ENCODE results near the gene FOXN3.
"Not testable (repeated sequence)": the region's sequence is repeated elsewhere in the genome, so short reads cannot be mapped to it uniquely, and the experiment has no call there.

FOXN3 gene

DNA sequence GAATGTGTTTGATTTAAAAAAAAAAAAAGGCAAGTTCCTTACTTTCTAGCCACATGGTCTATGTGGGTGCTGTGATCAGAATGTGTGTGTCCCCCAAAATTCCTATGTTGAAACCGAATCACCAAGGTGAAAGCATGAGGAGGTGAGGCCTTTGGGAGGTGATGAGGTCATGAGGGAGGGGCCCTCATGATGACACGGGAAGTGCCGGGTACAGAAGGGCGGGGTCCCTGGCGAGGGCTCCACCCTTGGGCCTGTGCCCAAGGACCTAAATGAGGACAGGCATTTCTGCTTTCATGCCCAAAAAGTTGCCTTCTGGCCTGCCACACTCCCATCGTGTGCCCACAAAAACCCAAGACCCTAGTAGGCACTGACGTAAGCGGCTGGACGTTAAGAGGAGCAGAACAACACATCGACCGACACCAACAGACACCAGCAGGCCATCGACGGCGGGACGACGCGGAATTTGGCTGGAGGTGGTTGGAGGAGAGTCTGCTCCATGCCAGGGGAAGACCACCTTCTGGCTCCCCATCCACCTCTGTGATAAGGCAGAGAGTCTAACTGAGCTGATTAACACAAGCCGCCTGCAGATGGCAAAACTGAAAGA is 211.8 kb downstream of the FOXN3 start:
- DNase-seq (ENCODE audit: low read depth in 1 of 2, low spot score in 1 of 2) = no peak

DNA sequence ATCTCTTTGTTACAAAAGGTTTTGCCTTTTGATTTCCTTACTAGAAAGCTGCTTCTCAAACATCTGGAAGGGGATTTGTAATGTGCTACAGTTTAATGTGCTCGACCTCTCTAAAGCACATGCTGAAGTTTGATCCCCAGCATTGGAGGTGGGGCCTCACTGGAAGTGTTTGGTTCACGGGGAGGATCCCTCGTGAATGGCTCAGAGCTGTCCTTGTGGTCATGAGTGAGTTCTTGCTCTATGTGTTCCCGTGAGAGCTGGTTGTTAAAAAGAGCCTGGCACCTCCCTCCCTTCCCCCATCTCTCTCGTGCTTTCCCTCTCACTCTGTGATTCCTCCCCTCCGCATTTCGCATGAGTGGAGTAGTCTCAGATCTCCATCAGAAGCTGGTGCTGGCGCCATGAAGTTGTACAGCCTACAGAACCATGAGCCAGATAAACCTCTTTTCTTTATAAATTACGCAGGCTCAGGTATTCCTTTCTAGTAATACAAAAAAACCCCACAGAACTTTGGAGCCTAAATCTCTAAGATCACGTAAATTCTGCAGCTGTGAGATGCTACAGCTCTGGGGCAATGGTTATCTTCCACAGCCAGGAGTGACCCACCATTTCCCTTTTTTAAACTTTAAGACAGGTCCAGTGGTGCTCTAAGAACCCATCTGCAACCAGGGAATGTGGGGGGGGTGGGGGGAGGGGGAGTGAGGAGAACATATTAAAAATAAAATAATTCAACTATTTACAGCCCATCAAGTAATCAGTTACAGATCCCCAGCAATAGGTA is 214.4 kb downstream of the FOXN3 start:
- no peak for DNase-seq (ENCODE audit: low read depth in 1 of 2, low spot score in 1 of 2)

DNA sequence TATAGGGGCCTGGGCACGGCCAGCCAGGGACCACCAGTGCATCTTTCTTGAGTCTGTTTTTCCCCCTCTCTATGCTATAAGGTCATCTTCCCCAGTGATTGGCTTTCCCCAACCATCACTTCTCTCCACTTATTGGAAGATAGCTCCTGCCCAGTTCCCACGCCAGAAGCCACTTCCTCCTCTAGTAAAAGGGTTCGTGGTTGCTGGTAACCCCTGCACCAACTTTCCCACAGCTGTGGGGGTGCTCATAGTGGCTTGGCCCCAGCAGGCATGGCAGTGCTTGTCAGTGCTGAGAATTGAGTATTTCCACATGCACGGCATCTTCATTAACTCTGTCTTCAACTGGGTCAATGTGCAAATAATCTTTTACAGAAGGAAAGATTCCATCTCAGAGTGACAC is 215.4 kb downstream of the FOXN3 start:
- no peak for DNase-seq (ENCODE audit: low read depth in 1 of 2, low spot score in 1 of 2)

DNA sequence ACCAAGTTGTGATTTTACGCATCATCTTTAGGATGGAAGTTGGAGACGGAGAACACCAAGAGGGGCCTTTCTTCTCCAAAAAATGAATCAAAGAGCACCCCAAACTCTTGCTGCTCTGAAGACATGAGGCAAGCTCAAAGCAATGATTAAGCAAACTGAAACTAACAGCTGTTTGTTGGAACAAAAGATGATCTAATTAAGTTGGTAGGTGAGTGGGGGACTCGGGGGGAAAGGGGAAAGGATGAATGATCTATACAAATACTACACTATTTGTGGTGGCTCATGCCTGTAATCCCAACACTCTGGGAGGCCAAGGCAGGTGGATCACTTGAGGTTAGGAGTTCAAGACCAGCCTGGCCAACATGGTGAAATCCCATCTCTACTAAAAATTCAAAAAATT is 217.7 kb downstream of the FOXN3 start:
- not testable (repeated sequence) for DNase-seq (ENCODE audit: low read depth in 1 of 2, low spot score in 1 of 2)

GRCh38 chr14:89198544-89199329 is 218.3 kb downstream of the FOXN3 start:
- DNase-seq (ENCODE audit: low read depth in 1 of 2, low spot score in 1 of 2) = no peak

- DNase-seq (ENCODE audit: low read depth in 1 of 2, low spot score in 1 of 2) = no peak
Measured at GRCh38 chr14:89197623-89198022, 219.4 kb downstream of the FOXN3 start.

DNA sequence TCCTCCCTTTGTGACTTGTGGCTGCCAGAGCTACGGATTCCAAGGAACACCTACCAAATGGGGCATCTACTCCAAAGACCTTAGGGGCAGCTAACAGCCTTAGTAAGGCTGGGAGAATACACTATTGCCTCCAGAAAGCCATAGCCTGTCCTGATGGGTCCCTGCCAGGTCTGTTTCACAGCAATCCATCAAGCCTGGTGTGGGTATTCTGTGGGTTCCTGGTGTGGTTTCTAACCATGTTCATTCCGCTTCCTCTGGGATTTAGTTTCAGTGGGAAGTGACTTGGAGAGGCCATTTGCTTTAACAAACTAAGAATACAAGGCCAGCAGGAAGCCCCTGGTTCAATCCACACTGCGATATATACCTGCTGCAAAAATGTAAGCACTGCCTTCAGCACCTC is 220.5 kb downstream of the FOXN3 start:
- DNase-seq (ENCODE audit: low read depth in 1 of 2, low spot score in 1 of 2) = no peak

DNA sequence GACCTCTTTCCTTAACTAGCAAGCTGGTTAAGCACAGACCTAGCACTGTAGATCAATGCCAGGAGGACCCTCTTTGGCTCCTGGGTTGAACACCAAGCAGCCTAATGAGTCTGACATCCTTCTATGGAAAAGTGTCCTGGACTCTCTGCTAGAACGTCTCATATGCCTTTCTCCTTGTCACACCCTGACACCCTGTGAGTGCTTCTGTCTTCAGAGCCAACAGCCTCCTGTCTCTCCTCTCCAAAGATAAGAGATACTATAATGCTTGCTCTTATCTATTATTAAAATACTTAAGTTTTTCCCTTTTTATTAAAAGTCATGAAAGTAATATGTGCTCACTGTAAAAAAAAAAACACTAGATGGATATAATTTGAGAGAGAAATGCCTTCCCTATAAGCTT is 222.7 kb downstream of the FOXN3 start:
- no peak for DNase-seq (ENCODE audit: low read depth in 1 of 2, low spot score in 1 of 2)

DNA sequence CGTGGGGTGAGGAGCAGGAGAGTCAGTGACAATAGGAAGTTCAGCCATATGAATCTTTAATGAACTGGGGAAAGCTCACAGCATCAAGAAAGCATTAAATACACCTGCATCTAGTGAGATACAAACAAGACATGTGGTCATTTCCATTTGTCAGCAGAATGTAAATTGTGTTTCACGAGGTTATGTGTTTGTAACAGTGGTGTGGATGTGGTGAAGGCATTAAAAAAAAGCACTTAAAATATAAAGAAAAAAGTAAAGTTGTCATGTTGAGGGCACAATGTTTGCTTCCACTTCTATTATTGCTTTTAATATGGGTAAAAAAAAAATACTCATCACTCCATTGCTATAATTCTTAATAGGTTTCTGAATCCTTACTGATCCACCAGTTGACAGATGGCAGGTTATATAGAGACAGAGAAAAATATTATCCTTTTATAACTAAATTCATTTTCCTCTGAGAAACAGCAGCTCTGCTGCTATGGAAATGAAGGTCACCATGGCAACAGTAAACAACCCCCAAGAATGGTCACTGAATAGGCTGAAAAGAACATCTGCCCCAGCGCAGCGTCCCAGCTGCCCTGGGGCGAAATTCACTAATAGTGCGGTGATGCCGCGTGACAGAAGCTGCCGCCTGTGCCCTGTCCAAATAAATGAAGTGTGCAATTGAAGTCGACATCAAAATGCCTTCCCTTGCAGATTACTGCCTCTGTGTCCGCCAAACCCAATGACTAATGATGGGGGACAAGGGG is 226.1 kb downstream of the FOXN3 start:
- no peak for DNase-seq (ENCODE audit: low read depth in 1 of 2, low spot score in 1 of 2)

- DNase-seq (ENCODE audit: low read depth in 1 of 2, low spot score in 1 of 2) = no peak
Measured at GRCh38 chr14:89188492-89188891, 228.5 kb downstream of the FOXN3 start.

- DNase-seq (ENCODE audit: low read depth in 1 of 2, low spot score in 1 of 2) = no peak
Measured at GRCh38 chr14:89187501-89187900, 229.5 kb downstream of the FOXN3 start.

- DNase-seq (ENCODE audit: low read depth in 1 of 2, low spot score in 1 of 2) = no peak
Measured at GRCh38 chr14:89186856-89187376, 230.1 kb downstream of the FOXN3 start.

- no peak for DNase-seq (ENCODE audit: low read depth in 1 of 2, low spot score in 1 of 2)
Measured at GRCh38 chr14:89185919-89186855, 230.8 kb downstream of the FOXN3 start.

GRCh38 chr14:89184952-89185351 is 232.1 kb downstream of the FOXN3 start:
- no peak for DNase-seq (ENCODE audit: low read depth in 1 of 2, low spot score in 1 of 2)

DNA sequence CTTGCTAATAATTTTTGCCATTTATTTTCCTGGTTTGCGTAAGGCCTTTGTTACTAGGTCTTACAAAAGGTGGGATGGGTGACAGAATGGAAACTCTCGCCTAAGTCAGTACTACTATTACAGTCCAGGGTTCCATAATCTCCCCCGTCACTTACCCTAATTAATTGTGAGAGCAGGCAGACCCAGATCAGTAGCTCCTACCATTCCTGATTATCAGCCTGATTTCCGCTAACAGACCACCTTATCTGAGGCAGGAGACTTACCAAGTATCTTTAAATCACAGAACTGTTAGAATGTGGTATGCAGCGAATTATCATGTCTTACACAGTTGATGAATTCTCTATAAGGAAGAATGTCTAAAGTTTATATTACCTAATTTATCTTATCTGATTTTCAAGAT is 234.7 kb downstream of the FOXN3 start:
- DNase-seq (ENCODE audit: low read depth in 1 of 2, low spot score in 1 of 2) = no peak

DNA sequence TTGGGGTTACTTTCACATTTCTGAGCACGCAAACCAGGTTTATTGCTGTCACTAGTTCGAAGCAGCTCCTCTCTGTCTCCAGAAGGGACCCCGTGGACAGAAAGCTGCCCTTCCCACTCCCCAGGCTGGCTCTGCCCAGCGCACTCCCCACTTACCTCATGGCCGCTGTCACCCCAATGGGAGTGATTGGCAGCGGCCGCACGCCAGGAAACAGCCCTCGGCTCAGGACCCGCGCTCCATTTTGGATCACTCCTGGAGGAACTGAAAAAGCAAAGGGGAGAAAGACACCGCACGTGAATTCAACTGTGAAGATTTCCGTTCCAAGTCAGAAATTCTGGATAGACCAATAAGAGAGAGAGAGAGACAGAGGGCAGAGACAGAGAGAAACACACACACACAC is 236.5 kb downstream of the FOXN3 start:
- no peak for DNase-seq (ENCODE audit: low read depth in 1 of 2, low spot score in 1 of 2)

DNA sequence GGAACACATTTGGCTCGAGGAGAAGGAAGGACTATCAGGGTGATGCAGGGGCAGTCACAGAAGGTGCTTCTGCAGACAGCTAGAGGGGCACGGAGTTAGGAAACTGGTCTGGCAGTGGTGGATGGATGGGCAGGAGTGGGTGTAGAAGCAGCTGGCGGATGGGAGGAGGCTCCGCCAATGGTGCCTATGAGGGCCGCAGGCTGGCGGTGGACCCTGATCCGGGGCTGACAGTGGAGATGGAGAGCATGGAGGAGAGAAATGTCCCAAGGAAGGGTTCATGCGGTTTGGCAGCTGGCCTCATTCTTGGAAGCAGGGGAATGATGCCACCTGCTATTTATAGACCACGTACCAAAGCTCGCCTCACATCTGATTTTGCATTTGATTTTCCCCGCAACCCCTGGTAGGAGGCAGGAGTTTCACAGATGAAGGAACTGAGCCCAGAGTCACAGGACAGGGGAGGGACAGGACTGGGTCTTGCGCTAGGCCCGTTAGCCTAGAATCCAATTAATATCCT is 237.1 kb downstream of the FOXN3 start:
- no peak for DNase-seq (ENCODE audit: low read depth in 1 of 2, low spot score in 1 of 2)

GRCh38 chr14:89178800-89179535 is 238.1 kb downstream of the FOXN3 start:
- no peak for DNase-seq (ENCODE audit: low read depth in 1 of 2, low spot score in 1 of 2)

DNA sequence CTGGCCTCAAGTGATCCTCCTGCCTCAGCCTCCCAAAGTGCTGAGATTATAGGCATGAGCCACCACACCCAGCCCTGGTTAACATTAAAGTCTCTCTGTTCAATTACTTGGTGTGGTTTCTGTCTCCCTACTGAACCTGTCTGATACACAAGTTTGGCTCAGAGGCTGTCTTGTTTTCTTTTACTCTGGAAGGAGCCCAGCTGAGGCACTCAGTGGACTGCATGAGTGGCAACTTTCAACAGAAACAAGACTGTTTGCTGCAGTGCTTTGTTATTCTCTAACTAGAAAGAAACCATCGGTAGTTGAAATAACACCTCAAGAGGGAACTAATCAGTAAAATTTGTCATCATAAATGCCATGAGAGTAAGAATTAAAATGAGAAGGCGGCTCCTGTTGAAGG is 238.7 kb downstream of the FOXN3 start:
- DNase-seq (ENCODE audit: low read depth in 1 of 2, low spot score in 1 of 2) = no peak
